Activated gamma-delta T cell treated with Interleukin-2 at 50 U/mL for 16 hours (primary cell): Measurements from ENCODE around the gene CFAP300.

ENCODE experiments used
- DNase-seq: peaks from one replicate; pipeline ENCODE4 v3.0.0-alpha.2; 2020

The CFAP300 gene

GRCh38 chr11:102047305-102047924 is at the start of gene CFAP300:
Gene CFAP300, plus strand, starts transcription at chr11:102047437. Its CDS starts 34 bp downstream, at chr11:102047471.
- peak; percentile 6 for DNase-seq

GRCh38 chr11:102001657-102002338 is 45.4 kb upstream of the CFAP300 start:
- no peak for DNase-seq

GRCh38 chr11:102004220-102004619 is 43.0 kb upstream of the CFAP300 start:
- DNase-seq = no peak

- DNase-seq = no peak
Measured at GRCh38 chr11:102005306-102005705, 41.9 kb upstream of the CFAP300 start.

GRCh38 chr11:102006835-102007566 is 40.2 kb upstream of the CFAP300 start:
- no peak for DNase-seq

GRCh38 chr11:102007567-102008437 is 39.4 kb upstream of the CFAP300 start:
- no peak for DNase-seq

- no peak for DNase-seq
Measured at GRCh38 chr11:102010776-102011494, 36.3 kb upstream of the CFAP300 start.

- DNase-seq = no peak
Measured at GRCh38 chr11:102012946-102013345, 34.3 kb upstream of the CFAP300 start.

- DNase-seq = no peak
Measured at GRCh38 chr11:102014756-102015155, 32.5 kb upstream of the CFAP300 start.

GRCh38 chr11:102017026-102017425 is 30.2 kb upstream of the CFAP300 start:
- no peak for DNase-seq

GRCh38 chr11:102026217-102026616 is 21.0 kb upstream of the CFAP300 start:
- no peak for DNase-seq

GRCh38 chr11:102026959-102027358 is 20.3 kb upstream of the CFAP300 start:
- no peak for DNase-seq

- no peak for DNase-seq
Measured at GRCh38 chr11:102036757-102037156, 10.5 kb upstream of the CFAP300 start.

- no peak for DNase-seq
Measured at GRCh38 chr11:102046841-102047240, 396 bp upstream of the CFAP300 start.

GRCh38 chr11:102050927-102051575 is 3.8 kb downstream of the CFAP300 start:
- no peak for DNase-seq

GRCh38 chr11:102061276-102061675 is 14.0 kb downstream of the CFAP300 start:
- no peak for DNase-seq

- DNase-seq = no peak
Measured at GRCh38 chr11:102062106-102062505, 14.9 kb downstream of the CFAP300 start.

- no peak for DNase-seq
Measured at GRCh38 chr11:102064316-102064715, 17.1 kb downstream of the CFAP300 start.

GRCh38 chr11:102070766-102071165 is 23.5 kb downstream of the CFAP300 start:
- no peak for DNase-seq

- DNase-seq = no peak
Measured at GRCh38 chr11:102071497-102072472, 24.5 kb downstream of the CFAP300 start.
